Activated naive CD8-positive, alpha-beta T cell treated with anti-CD3 and anti-CD28 coated beads for 36 hours (primary cell): ENCODE measurements around the gene CD101. TPM values are rescaled to one million over a fixed set of nuclear protein-coding genes. Genes with fewer than 3 reads are reported as not detected.
A peak's percentile ranks its signal among the peaks of the same experiment; 100 is the strongest.

Experiments used
- DNase-seq: peaks from one replicate; pipeline ENCODE4 v3.0.0; 2021
- H3K27ac Mint-ChIP-seq: one replicate; pipeline ENCODE4 v1.8.0; 2022; ENCODE audit warnings: mild to moderate bottlenecking, moderate library complexity, mixed read lengths
- H3K27me3 Mint-ChIP-seq: one replicate; pipeline ENCODE4 v1.8.0; 2022; ENCODE audit warnings: mild to moderate bottlenecking, mixed read lengths
- H3K36me3 Mint-ChIP-seq: one replicate; pipeline ENCODE4 v1.8.0; 2021; ENCODE audit warnings: mild to moderate bottlenecking, mixed read lengths
- H3K4me1 Mint-ChIP-seq: one replicate; pipeline ENCODE4 v1.8.0; 2021; ENCODE audit warnings: mixed read lengths
- H3K4me3 Mint-ChIP-seq: one replicate; pipeline ENCODE4 v1.8.0; 2022; ENCODE audit warnings: mild to moderate bottlenecking, moderate library complexity, mixed read lengths
- H3K9me3 Mint-ChIP-seq: one replicate; pipeline ENCODE4 v1.8.0; 2022; ENCODE audit warnings: mixed read lengths
- total RNA-seq, 2 experiments: library from RNA; stranded (reverse); gene quantifications; one replicate each; pipeline ENCODE4 v1.2.3, GENCODE V29; 2021

CD101 gene, protein sequence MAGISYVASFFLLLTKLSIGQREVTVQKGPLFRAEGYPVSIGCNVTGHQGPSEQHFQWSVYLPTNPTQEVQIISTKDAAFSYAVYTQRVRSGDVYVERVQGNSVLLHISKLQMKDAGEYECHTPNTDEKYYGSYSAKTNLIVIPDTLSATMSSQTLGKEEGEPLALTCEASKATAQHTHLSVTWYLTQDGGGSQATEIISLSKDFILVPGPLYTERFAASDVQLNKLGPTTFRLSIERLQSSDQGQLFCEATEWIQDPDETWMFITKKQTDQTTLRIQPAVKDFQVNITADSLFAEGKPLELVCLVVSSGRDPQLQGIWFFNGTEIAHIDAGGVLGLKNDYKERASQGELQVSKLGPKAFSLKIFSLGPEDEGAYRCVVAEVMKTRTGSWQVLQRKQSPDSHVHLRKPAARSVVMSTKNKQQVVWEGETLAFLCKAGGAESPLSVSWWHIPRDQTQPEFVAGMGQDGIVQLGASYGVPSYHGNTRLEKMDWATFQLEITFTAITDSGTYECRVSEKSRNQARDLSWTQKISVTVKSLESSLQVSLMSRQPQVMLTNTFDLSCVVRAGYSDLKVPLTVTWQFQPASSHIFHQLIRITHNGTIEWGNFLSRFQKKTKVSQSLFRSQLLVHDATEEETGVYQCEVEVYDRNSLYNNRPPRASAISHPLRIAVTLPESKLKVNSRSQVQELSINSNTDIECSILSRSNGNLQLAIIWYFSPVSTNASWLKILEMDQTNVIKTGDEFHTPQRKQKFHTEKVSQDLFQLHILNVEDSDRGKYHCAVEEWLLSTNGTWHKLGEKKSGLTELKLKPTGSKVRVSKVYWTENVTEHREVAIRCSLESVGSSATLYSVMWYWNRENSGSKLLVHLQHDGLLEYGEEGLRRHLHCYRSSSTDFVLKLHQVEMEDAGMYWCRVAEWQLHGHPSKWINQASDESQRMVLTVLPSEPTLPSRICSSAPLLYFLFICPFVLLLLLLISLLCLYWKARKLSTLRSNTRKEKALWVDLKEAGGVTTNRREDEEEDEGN
- total RNA-seq = under 1 TPM; 0.12 to 0.47 TPM

DNA sequence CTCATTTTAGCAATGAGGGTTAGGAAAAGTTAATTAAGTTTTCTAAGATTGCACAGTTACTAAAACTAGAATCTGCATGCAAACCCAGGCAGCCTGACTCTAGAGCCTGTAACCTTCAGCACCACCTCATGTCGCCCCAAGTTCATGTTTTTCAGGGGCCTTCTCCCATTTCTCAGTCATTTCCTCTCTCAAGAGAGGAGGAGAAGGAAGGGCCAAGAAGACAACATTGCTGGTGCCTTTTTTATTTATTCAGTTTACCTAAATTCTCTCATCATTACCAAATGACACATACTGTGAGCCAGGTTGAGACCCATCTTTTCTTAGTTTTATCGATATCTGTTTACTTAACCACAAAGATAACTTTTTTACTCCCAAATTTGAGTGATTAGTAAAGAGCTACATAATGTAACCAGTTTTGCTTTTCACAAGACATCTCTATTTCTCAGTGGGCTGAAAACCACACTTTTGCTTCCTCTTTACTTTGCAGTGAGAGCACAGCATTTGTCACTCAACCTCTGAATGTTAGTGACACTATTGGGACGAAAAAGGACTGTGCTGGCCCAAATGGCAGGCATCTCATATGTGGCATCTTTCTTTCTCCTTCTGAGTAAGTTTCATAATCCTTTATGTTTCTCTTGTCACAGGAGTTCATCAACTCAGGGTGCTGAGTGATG, at the start of gene CD101:
CD101 (plus strand) TSS at position 507 of the 674 bp plus-strand sequence; CDS start at position 565, 58 bp downstream.
- H3K4me3 Mint-ChIP-seq = no peak within 1 kb of the TSS
- DNase-seq = no peak
- peak within 1 kb of the TSS; percentile 43 for H3K27ac Mint-ChIP-seq
- peaks cover 3% of the 10 kb centered on the region for H3K9me3 Mint-ChIP-seq
- peaks cover 14% of the 10 kb centered on the region for H3K4me1 Mint-ChIP-seq
- H3K36me3 Mint-ChIP-seq = peaks cover 4% of the 10 kb centered on the region
- H3K27me3 Mint-ChIP-seq = no peaks in the 10 kb centered on the region

DNA sequence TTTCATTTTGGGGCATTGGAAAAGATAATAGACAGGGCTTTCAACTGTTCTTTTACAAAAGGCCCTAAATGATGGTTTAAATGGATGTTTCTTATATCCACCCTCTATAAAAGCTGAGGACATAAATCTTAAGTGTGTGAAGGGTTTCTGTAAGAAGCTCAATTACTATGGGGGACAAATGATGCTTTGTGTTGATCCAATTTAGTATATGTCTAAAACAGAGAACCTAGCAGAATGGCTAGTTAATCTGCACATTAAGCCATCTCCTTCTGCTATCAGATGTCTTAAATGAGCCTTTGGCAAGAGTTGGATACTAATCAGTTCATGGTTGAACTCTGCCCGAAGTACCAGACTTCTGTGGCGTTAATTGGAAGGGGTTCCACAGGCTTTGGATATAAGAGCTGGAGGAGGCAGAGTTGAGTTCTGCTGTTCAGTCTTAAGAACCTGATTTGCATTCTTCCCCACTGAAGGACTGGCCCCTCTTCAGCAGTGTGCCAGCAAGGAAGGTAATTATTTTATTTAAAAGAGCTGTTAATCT, 48.8 kb upstream of the CD101 start:
- Mint-ChIP-seq H3K27me3 (no peaks in the 10 kb centered on the region), H3K36me3 (no peaks in the 10 kb centered on the region), H3K9me3 (no peaks in the 10 kb centered on the region), H3K27ac (no peak overlapping the region), H3K4me3 (no peak overlapping the region), H3K4me1 (no peaks in the 10 kb centered on the region)
- no peak for DNase-seq

DNA sequence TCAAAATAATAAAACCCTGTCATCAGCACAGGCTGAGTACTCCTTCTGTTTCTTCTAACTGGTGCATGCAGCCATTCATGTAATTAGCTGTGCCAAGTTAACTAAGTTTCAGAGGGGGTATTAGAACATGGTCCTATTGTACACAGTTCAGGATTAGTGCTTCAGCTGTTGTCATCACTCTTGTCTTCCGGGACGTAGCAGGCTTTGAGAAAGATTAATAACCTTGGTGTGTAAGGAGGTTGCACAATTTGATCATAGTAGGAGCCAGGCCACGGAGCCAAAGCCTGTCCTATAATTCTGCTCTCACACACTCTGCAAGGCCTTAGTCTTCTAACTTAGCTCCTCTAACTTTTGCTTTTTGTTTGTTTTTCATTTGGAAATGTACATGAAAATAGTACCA, 47.1 kb upstream of the CD101 start:
- Mint-ChIP-seq H3K27ac (no peak overlapping the region), H3K4me1 (no peaks in the 10 kb centered on the region), H3K9me3 (no peaks in the 10 kb centered on the region), H3K27me3 (no peaks in the 10 kb centered on the region), H3K4me3 (no peak overlapping the region), H3K36me3 (no peaks in the 10 kb centered on the region)
- no peak for DNase-seq

DNA sequence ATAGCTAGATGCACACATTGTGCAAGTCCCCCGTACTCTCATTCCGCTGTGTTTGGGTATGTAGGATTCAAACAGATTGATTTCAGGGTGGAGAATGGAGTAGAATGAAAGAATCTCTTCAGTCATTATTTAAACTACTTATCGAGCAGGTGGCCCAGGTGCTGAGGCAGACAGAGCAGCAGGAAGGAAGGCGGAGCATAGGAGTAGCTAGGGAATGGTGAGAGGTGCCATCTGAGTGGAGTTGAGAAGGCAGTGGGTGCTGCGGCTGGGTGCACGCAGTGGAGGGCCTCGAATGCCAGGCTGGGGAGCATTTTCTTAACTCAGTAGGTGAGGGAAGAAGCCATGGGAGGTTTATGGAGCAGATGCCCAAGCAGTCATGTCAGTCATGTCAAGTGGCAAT, 45.2 kb upstream of the CD101 start:
- Mint-ChIP-seq H3K9me3 (no peaks in the 10 kb centered on the region), H3K27ac (no peak overlapping the region), H3K27me3 (no peaks in the 10 kb centered on the region), H3K4me3 (no peak overlapping the region), H3K4me1 (peaks cover 2% of the 10 kb centered on the region), H3K36me3 (no peaks in the 10 kb centered on the region)
- no peak for DNase-seq

DNA sequence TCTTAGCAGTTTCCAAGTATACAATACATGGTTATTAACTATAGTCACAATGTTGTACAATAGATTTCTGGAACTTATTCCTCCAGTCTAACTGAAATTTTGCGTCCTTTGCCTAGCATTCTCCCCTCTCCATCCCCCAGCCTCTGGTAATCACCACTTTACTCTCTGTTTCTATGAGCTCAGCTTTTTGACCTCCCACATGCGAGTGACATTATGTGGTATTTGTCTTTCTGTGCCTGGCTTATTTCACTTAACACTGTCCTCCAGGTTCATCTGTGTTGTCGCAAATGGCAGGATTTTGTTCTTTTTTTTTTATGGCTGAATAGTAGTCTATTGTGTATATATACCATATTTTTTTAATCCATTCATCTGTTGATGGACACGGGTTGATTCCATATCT, 43.9 kb upstream of the CD101 start:
- Mint-ChIP-seq H3K9me3 (no peaks in the 10 kb centered on the region), H3K36me3 (no peaks in the 10 kb centered on the region), H3K4me3 (no peak overlapping the region), H3K27ac (no peak overlapping the region), H3K4me1 (peaks cover 2% of the 10 kb centered on the region), H3K27me3 (no peaks in the 10 kb centered on the region)
- no peak for DNase-seq

DNA sequence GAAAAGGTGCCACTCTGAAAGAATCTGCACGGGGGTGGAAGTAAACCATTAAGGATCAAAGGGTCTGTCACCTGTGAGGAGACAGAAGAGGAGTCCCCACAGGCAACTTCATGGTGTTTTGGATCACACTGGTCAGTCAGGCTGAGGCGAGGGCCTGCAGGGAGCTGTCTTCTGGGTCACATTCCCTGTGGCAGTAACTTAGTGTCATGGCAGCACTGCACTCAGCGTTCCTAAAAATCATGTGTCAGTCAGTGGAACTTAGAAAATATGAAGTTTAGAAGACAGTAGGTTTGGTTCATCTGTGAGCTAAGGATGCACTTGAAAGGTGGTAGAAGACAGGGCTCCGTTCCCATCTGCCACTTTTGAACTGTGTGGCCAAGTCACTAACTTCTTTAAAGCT, 43.5 kb upstream of the CD101 start:
- Mint-ChIP-seq H3K9me3 (no peaks in the 10 kb centered on the region), H3K4me1 (peaks cover 2% of the 10 kb centered on the region), H3K27me3 (no peaks in the 10 kb centered on the region), H3K27ac (no peak overlapping the region), H3K4me3 (no peak overlapping the region), H3K36me3 (no peaks in the 10 kb centered on the region)
- DNase-seq = no peak

DNA sequence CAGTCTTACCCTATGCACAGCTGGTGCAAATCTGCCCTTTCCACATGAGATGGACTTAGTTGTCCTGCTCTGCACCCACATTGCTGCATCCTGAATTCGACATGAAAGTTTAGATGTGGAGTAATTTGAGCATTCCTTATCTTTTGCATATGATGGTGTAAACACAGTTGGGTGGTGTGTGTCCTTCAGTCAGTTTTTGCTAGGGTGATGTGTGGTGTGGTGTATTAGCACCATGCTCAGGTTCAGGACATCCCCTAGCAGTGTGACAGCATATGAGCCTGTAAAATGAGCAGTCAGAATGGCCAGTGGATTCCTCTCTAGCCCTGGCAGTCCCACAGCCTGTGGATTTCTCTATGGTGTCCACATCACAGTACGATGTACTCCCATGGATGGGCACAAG, 42.6 kb upstream of the CD101 start:
- Mint-ChIP-seq H3K27ac (no peak overlapping the region), H3K27me3 (no peaks in the 10 kb centered on the region), H3K9me3 (no peaks in the 10 kb centered on the region), H3K4me3 (no peak overlapping the region), H3K4me1 (peaks cover 2% of the 10 kb centered on the region), H3K36me3 (no peaks in the 10 kb centered on the region)
- no peak for DNase-seq

DNA sequence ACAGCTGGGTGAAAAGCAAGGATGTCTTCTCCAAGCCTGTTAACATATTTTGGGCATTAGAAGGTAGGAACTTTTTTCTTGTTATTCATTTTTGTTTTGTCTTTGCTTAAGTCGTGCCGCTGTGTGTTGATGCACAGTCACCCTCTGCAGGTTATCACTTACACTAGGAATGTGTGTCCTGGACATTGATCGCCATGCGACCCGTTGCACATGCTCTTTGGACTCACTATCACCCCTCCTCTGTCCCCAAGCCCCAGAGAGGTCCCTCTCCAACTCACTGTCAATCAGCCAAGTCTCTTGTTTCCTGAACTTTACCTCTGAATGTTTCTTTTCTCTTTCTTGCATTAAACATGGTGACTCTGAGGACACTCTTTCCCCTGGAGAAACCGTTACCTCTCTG, 40.0 kb upstream of the CD101 start:
- H3K27me3 Mint-ChIP-seq = no peaks in the 10 kb centered on the region
- H3K36me3 Mint-ChIP-seq = peaks cover 3% of the 10 kb centered on the region
- DNase-seq = no peak
- no peaks in the 10 kb centered on the region for H3K9me3 Mint-ChIP-seq
- peaks cover 2% of the 10 kb centered on the region for H3K4me1 Mint-ChIP-seq
- no peak overlapping the region for H3K27ac Mint-ChIP-seq
- no peak overlapping the region for H3K4me3 Mint-ChIP-seq

DNA sequence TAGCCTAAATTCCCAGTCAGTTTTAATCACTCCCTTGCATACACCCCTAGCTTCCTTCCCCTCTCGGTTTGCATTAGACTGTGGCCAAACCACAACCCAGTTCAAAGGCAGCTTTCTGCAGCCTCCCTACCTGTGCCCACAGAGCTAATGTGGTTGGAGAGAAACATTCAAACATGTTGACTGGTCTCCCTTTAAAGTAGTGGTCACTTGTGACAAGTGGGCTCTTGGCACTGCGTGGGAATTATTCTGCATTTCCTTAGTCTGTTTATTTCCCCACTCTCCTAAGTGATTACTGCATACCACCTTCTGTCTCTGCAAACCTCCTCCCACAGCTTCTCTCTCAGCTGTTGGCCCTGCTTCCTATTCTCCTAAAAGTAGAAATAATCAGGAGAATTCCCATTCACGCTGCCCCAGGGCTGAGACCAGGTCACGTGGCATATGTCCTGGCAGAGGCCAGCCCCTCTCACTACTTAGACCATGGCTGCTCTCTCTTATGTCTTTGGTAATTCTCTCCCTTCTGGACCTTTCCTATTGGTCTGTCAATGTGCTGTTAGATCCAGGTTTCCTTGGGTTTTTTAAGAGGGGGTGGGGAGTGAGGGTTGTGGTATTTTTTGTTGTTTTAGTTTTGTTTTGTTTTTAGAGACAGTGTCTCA, 38.4 kb upstream of the CD101 start:
- H3K27ac Mint-ChIP-seq = no peak overlapping the region
- no peak overlapping the region for H3K4me3 Mint-ChIP-seq
- H3K36me3 Mint-ChIP-seq = peaks cover 3% of the 10 kb centered on the region
- DNase-seq = no peak
- no peaks in the 10 kb centered on the region for H3K9me3 Mint-ChIP-seq
- H3K27me3 Mint-ChIP-seq = no peaks in the 10 kb centered on the region
- H3K4me1 Mint-ChIP-seq = peaks cover 2% of the 10 kb centered on the region

DNA sequence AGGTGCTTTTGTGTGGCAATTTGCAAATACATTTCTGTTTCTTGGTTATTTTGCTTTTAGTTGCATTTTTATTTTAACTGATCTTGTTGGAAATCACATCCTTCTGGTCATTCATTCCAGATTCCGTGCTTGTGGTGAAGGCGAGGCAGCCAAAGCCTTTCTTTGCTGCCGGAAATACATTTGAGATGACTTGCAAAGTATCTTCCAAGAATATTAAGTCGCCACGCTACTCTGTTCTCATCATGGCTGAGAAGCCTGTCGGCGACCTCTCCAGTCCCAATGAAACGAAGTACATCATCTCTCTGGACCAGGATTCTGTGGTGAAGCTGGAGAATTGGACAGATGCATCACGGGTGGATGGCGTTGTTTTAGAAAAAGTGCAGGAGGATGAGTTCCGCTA, 34.8 kb upstream of the CD101 start:
- H3K36me3 Mint-ChIP-seq = peaks cover 3% of the 10 kb centered on the region
- H3K9me3 Mint-ChIP-seq = no peaks in the 10 kb centered on the region
- DNase-seq = no peak
- H3K4me1 Mint-ChIP-seq = no peaks in the 10 kb centered on the region
- H3K27ac Mint-ChIP-seq = no peak overlapping the region
- H3K27me3 Mint-ChIP-seq = no peaks in the 10 kb centered on the region
- H3K4me3 Mint-ChIP-seq = no peak overlapping the region

DNA sequence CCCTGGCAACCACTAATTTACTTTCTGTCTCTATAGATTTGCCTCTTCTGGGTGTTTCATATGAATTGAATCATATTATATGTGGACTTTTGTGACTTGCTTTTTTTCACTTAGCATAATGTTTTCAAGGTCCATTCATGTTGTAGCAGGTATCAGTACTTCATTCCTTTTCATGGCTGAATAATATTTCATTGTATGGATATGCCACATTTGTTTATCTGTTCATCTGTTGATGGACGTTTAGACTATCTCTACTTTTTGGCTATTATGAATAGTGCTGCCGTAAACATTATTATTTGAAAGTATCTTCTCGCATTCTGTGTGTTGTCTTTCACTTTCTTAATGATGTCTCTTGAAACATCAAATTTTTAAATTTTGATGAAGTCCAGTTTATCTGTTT, 32.8 kb upstream of the CD101 start:
- H3K4me1 Mint-ChIP-seq = no peaks in the 10 kb centered on the region
- peaks cover 6% of the 10 kb centered on the region for H3K36me3 Mint-ChIP-seq
- no peak overlapping the region for H3K4me3 Mint-ChIP-seq
- H3K27ac Mint-ChIP-seq = no peak overlapping the region
- no peaks in the 10 kb centered on the region for H3K27me3 Mint-ChIP-seq
- no peaks in the 10 kb centered on the region for H3K9me3 Mint-ChIP-seq
- DNase-seq = no peak

DNA sequence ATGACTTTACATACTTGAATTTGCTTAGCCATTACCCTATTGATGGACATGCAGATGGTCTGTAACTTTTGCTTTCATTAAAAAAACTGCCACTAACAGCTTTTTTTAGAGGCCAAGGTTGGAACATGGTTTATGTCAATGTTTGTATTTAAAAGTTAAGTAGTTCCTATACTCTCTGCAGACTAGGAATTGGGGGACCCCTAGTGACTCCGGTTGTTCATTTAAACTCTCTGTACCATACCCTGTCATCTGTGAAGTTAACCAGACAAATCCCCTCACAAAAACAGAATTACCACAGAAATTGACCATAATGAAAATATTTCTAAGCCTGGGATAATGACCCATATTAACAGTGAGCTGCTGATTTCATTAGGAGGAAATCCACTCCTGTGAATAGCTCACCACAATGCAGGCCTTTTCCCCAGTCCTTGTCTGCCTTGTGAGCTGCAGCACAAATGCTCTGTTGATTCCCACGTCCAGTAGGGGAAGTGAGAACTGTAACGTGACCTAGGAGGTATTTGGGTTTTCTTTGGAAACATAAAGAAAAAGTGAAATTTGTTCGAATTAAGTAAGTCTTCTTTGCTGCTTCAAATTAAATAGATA, 30.2 kb upstream of the CD101 start:
- Mint-ChIP-seq H3K36me3 (peaks cover 21% of the 10 kb centered on the region), H3K27ac (no peak overlapping the region), H3K27me3 (no peaks in the 10 kb centered on the region), H3K4me3 (no peak overlapping the region), H3K4me1 (no peaks in the 10 kb centered on the region), H3K9me3 (peaks cover 3% of the 10 kb centered on the region)
- no peak for DNase-seq

DNA sequence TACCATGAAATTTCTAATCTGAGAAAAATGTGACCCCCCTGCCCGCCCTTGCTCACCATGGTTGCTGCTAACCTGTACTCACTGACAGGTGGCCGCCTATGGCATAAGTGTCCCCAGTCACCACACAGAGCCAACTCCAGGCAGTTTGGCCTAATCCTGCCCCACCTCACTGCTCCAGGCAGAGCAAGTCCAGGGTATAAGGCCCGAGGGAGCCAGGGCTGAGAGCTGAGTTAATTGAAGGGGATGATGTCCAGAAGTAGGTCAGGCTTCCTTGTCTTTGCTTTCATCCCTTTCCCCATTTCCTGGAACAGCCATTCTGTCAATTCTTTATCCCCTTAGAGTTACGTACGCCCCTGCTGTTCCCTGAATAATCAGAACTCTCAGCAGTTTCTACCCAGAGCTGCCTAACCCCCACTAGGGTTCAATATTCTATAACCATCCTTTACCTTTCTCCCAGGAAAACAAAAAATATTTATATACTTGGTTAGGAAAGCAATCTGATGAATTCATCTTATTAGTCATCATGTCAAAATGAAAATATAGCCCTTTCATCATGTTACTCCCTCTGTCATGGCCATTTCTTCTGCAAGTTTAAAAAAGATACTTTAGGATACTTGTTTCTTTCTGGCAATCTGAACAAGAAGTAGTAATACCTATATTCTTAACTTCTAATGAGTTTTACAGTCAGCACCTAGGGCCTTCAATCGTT, 29.4 kb upstream of the CD101 start:
- H3K4me3 Mint-ChIP-seq = no peak overlapping the region
- DNase-seq = no peak
- H3K9me3 Mint-ChIP-seq = peaks cover 3% of the 10 kb centered on the region
- H3K36me3 Mint-ChIP-seq = peaks cover 21% of the 10 kb centered on the region
- H3K27me3 Mint-ChIP-seq = no peaks in the 10 kb centered on the region
- H3K27ac Mint-ChIP-seq = no peak overlapping the region
- H3K4me1 Mint-ChIP-seq = no peaks in the 10 kb centered on the region

DNA sequence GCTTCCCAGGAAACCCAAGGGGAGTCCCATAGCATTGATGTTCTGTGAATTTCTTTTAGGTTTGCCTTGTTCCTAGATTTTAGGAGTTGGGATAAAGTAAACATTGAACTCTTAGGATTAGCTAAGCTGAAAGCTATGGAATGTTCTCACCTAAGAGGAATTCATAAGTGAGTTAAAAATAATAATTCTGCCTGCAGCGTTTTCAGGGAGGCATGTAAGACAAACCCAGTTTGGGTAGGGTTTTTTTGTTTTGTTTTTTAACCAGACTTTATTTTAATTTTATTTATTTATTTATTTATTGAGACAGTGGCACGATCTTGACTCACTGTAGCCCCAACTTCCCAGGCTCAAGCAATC, 28.9 kb upstream of the CD101 start:
- H3K36me3 Mint-ChIP-seq = peaks cover 21% of the 10 kb centered on the region
- no peak overlapping the region for H3K27ac Mint-ChIP-seq
- H3K4me3 Mint-ChIP-seq = no peak overlapping the region
- H3K27me3 Mint-ChIP-seq = no peaks in the 10 kb centered on the region
- no peaks in the 10 kb centered on the region for H3K4me1 Mint-ChIP-seq
- DNase-seq = no peak
- peaks cover 3% of the 10 kb centered on the region for H3K9me3 Mint-ChIP-seq
